Progenitor cell of endocrine pancreas (in vitro differentiated cells): ENCODE data around the gene PGAP3. TPM values are rescaled to one million over a fixed set of nuclear protein-coding genes. Genes with fewer than 3 reads are reported as not detected.
"Not testable (repeated sequence)": the region's sequence is repeated elsewhere in the genome, so short reads cannot be mapped to it uniquely, and the experiment has no call there.

Source experiments
- DNase-seq: peaks from one replicate; pipeline ENCODE4 v3.0.0; 2021; ENCODE audit warnings: low spot score; ENCODE audit not compliant: unreplicated experiment
- H3K27ac Mint-ChIP-seq: 2 replicates; pipeline ENCODE4 v1.8.0; 2021; ENCODE audit warnings: mild to moderate bottlenecking, moderate library complexity, mixed read lengths
- H3K27me3 Mint-ChIP-seq: 2 replicates; pipeline ENCODE4 v1.8.0; 2021; ENCODE audit warnings: mixed read lengths
- H3K36me3 Mint-ChIP-seq: 2 replicates; pipeline ENCODE4 v1.8.0; 2022; ENCODE audit warnings: mixed read lengths; ENCODE audit not compliant: insufficient read depth
- H3K4me1 Mint-ChIP-seq: 2 replicates; pipeline ENCODE4 v1.8.0; 2021; ENCODE audit warnings: low read depth, mixed read lengths
- H3K4me3 Mint-ChIP-seq: 2 replicates; pipeline ENCODE4 v1.8.0; 2021; ENCODE audit warnings: low read depth, mild to moderate bottlenecking, moderate library complexity, mixed read lengths
- H3K9me3 Mint-ChIP-seq: 2 replicates; pipeline ENCODE4 v1.8.0; 2021; ENCODE audit warnings: low read depth, mixed read lengths
- CTCF ChIP-seq: fragments of 200-600 bp; sonication (generic); IDR thresholded peaks from one replicate; pipeline ENCODE4 v1.5.0; 2021; ENCODE audit warnings: antibody characterized with exemption, mild to moderate bottlenecking; ENCODE audit not compliant: unreplicated experiment
- total RNA-seq: library from RNA; stranded (reverse); gene quantifications from 2 replicates; pipeline ENCODE4 v1.2.1, GENCODE V29; 2021

PGAP3 gene
- total RNA-seq, 1 donor from 2014 or later: 40.1 TPM

GRCh38 chr17:39716879-39717536, 29.2 kb upstream of the PGAP3 start:
- Mint-ChIP-seq H3K27me3 (no peaks in the 10 kb centered on the region), H3K4me3 (no peak overlapping the region), H3K27ac (no peak overlapping the region), H3K36me3 (peaks cover 11% of the 10 kb centered on the region), H3K4me1 (no peaks in the 10 kb centered on the region), H3K9me3 (no peaks in the 10 kb centered on the region)
- no peak for DNase-seq
- TF ChIP-seq CTCF: no peak

- H3K27me3 Mint-ChIP-seq: no peaks in the 10 kb centered on the region
- no peak overlapping the region for H3K27ac Mint-ChIP-seq
- no peaks in the 10 kb centered on the region for H3K4me1 Mint-ChIP-seq
Observed at GRCh38 chr17:39716073-39716818, 28.4 kb upstream of the PGAP3 start.

GRCh38 chr17:39715375-39716072, 27.7 kb upstream of the PGAP3 start:
- Mint-ChIP-seq H3K4me1 (no peaks in the 10 kb centered on the region), H3K36me3 (peaks cover 9% of the 10 kb centered on the region), H3K27me3 (no peaks in the 10 kb centered on the region), H3K4me3 (no peak overlapping the region), H3K9me3 (no peaks in the 10 kb centered on the region), H3K27ac (no peak overlapping the region)
- DNase-seq: no peak
- TF ChIP-seq CTCF: no peak

More at GRCh38 chr17:39716073-39716818, 28.4 kb upstream of the PGAP3 start:
- peaks cover 9% of the 10 kb centered on the region for H3K36me3 Mint-ChIP-seq
- DNase-seq: no peak
- no peak overlapping the region for H3K4me3 Mint-ChIP-seq
- H3K9me3 Mint-ChIP-seq: no peaks in the 10 kb centered on the region
- no peak for TF ChIP-seq CTCF

- Mint-ChIP-seq H3K9me3 (no peaks in the 10 kb centered on the region), H3K36me3 (peaks cover 13% of the 10 kb centered on the region), H3K4me3 (no peak overlapping the region), H3K4me1 (no peaks in the 10 kb centered on the region), H3K27ac (no peak overlapping the region), H3K27me3 (no peaks in the 10 kb centered on the region)
- TF ChIP-seq CTCF: no peak
- DNase-seq: no peak
Observed at GRCh38 chr17:39714234-39714633, 26.4 kb upstream of the PGAP3 start.

GRCh38 chr17:39711851-39712250, 24.0 kb upstream of the PGAP3 start:
- Mint-ChIP-seq H3K27me3 (no peaks in the 10 kb centered on the region), H3K27ac (no peak overlapping the region), H3K36me3 (peaks cover 12% of the 10 kb centered on the region), H3K4me1 (no peaks in the 10 kb centered on the region), H3K9me3 (no peaks in the 10 kb centered on the region), H3K4me3 (no peak overlapping the region)
- no peak for TF ChIP-seq CTCF
- no peak for DNase-seq

GRCh38 chr17:39711071-39711470, 23.2 kb upstream of the PGAP3 start:
- H3K9me3 Mint-ChIP-seq, H3K4me1 Mint-ChIP-seq, DNase-seq, H3K27me3 Mint-ChIP-seq, H3K4me3 Mint-ChIP-seq, H3K27ac Mint-ChIP-seq: not testable (repeated sequence)
- H3K36me3 Mint-ChIP-seq: peaks cover 11% of the 10 kb centered on the region
